ENCODE data around the gene IDH3B. TPM values are rescaled to one million over a fixed set of nuclear protein-coding genes. Genes with fewer than 3 reads are reported as not detected.
A peak's percentile ranks its signal among the peaks of the same experiment; 100 is the strongest.

IDH3B gene
- total and polyA plus RNA-seq, 9 of the 15 experiments (the other 6 are each of a cell fraction or from before 2014, with no cell fraction given), result 91.7 to 224 (median 155) TPM

DNA sequence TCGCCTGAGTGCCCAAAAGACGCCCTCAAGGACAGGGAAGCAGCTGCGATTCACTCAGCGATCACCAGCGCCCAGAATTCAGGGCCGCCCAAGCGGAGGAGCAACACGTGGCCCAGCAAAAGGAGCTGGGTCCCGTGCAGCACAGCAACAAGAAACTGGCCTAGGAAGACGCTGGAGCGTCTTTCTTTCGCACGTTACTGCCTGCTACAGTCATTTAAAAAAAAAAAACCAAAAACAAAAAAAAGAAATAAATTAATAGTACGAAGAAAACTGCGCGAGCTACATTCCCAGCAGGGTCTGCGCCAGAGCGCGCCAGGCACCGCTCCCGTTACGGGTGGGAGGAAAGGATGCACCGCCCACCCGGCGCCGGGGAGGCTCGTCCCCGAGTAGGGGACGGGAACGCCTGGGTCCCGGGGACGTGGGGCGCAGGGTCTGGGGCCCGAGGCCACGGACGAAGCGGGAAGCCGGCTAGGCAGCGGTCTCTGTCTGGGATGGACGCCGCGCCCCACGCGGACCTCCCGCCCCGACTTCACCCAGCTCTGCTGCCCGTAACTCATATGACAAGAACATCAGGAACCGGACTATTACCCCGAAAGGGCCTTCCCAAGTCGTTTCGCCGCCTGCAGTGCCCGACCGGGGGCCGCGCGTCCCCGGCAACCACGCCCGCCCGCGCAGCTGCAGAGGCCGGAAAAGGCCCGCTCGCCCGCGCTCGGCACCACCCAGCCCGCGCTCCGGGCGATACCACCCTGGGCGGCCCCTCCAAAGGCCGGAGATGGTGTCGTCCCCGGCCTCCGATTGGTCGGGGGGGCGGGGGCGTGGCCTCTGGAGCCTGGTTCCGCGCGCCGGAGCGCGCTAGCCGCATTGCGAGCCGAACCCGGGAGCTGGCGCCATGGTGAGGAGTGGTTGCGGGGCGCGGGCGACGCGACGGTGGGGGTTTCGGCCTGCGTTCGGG is 12.0 kb downstream of the IDH3B start, which contains the start of gene NOP56 (continued):
- TF ChIP-seq TEAD1 (CRISPR knock-in tag; IDR thresholded peaks at IDR 0.05) (0 out of 4 replicates have a peak, but pooled peaks of 1 of the 2 experiments have one; percentile 16), SIN3A (IDR thresholded peaks at IDR 0.05; ENCODE audit: borderline replicate concordance in 2 of 2, control insufficient read depth in 1 of 2, low read depth in 2 of 2, low read length in 2 of 2) (peak; percentile 40 to 91; a peak in 3 of 4 replicates), ZNF655 (CRISPR knock-in tag; IDR thresholded peaks at IDR 0.05) (no peak), ZNF239 (CRISPR knock-in tag; IDR thresholded peaks at IDR 0.05) (no peak), HNRNPK (IDR thresholded peaks at IDR 0.05; ENCODE audit: low read depth, low read length, poor library complexity, severe bottlenecking) (peak; percentile 54), KDM1A (IDR thresholded peaks at IDR 0.05) (no peak), BCLAF1 (IDR thresholded peaks at IDR 0.05; ENCODE audit: borderline replicate concordance in 1 of 2, control insufficient read depth in 1 of 2, low read depth in 2 of 2, low read length in 1 of 2) (no peak), ZNF57 (CRISPR knock-in tag; IDR thresholded peaks at IDR 0.05) (no peak), NCOA6 (IDR thresholded peaks at IDR 0.05) (no peak), PHTF2 (CRISPR knock-in tag; IDR thresholded peaks at IDR 0.05) (no peak), IFI16 (CRISPR knock-in tag; IDR thresholded peaks at IDR 0.05) (no peak), ZC3H4 (CRISPR knock-in tag; IDR thresholded peaks at IDR 0.05; ENCODE audit: borderline replicate concordance) (no peak), ZNF699 (CRISPR knock-in tag; IDR thresholded peaks at IDR 0.05; ENCODE audit: insufficient replicate concordance) (no peak), OTX1 (CRISPR knock-in tag; IDR thresholded peaks at IDR 0.05) (no peak), HMG20A (CRISPR knock-in tag; conservative IDR thresholded peaks at IDR 0.05) (no peak), SIN3B (IDR thresholded peaks at IDR 0.05; ENCODE audit: low read depth) (no peak; the same call in 1 of the 2 replicates), ZNF717 (CRISPR knock-in tag; IDR thresholded peaks at IDR 0.05) (no peak)
- TF ChIP-seq, protein P1, sequence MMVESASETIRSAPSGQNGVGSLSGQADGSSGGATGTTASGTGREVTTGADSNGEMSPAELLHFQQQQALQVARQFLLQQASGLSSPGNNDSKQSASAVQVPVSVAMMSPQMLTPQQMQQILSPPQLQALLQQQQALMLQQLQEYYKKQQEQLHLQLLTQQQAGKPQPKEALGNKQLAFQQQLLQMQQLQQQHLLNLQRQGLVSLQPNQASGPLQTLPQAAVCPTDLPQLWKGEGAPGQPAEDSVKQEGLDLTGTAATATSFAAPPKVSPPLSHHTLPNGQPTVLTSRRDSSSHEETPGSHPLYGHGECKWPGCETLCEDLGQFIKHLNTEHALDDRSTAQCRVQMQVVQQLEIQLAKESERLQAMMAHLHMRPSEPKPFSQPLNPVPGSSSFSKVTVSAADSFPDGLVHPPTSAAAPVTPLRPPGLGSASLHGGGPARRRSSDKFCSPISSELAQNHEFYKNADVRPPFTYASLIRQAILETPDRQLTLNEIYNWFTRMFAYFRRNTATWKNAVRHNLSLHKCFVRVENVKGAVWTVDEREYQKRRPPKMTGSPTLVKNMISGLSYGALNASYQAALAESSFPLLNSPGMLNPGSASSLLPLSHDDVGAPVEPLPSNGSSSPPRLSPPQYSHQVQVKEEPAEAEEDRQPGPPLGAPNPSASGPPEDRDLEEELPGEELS (CRISPR knock-in tag; IDR thresholded peaks at IDR 0.05; ENCODE audit: borderline replicate concordance), result no peak
- TF ChIP-seq, protein P2, sequence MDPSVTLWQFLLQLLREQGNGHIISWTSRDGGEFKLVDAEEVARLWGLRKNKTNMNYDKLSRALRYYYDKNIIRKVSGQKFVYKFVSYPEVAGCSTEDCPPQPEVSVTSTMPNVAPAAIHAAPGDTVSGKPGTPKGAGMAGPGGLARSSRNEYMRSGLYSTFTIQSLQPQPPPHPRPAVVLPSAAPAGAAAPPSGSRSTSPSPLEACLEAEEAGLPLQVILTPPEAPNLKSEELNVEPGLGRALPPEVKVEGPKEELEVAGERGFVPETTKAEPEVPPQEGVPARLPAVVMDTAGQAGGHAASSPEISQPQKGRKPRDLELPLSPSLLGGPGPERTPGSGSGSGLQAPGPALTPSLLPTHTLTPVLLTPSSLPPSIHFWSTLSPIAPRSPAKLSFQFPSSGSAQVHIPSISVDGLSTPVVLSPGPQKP (CRISPR knock-in tag; IDR thresholded peaks at IDR 0.05), result no peak

All from K562 (cell line).